ENCODE measurements around the gene SLC37A2.
"Not testable (repeated sequence)": the region's sequence is repeated elsewhere in the genome, so short reads cannot be mapped to it uniquely, and the experiment has no call there.

SLC37A2 gene

GRCh38 chr11:125083312-125084056, 20.4 kb downstream of the SLC37A2 start:
- in situ Hi-C loops (cut with MboI; ENCODE audit: low sequenced_read_pairs), result no loop called here

GRCh38 chr11:125084057-125084416, 20.9 kb downstream of the SLC37A2 start:
- in situ Hi-C loops (cut with MboI; ENCODE audit: low sequenced_read_pairs), result no loop called here

GRCh38 chr11:125084761-125085231, 21.7 kb downstream of the SLC37A2 start:
- in situ Hi-C loops (cut with MboI; ENCODE audit: low sequenced_read_pairs), result no loop called here

- in situ Hi-C loops (cut with MboI; ENCODE audit: low sequenced_read_pairs), result no loop called here
These were observed 22.4 kb downstream of the SLC37A2 start for GRCh38 chr11:125085301-125086081.

DNA sequence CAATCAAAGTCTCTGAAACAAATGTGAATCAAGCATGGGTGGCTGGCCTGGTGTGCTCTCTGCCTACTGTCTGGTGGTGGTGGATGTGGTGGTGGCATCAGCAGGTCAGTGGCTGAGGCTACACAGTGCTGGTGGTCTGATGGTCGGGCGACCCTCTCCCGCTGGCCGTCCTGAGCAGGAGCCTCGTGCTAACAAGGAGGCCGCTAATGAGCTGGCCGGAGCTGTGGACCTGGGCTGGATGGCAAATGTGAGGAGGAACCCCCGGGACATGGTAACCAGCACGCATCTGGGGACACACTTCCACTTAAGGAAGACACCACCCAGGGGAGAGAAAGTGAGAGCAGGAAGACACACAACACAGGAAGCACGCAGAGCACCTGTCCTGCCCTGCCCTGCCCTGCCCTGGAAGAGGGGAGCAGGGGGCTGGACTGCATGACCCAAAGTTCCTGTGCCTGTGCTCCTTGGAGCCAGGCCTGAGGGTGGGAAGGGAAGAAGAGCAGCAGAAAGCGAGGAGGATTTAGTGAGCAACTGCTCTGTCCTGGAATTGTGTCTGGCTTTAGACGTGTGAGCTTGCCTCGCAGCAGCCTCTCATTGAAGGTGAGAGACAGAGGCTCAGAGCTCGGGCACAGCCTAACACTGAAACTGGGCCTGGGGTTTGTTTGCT, 23.7 kb downstream of the SLC37A2 start:
- in situ Hi-C loops (cut with MboI; ENCODE audit: low sequenced_read_pairs), result no loop called here

DNA sequence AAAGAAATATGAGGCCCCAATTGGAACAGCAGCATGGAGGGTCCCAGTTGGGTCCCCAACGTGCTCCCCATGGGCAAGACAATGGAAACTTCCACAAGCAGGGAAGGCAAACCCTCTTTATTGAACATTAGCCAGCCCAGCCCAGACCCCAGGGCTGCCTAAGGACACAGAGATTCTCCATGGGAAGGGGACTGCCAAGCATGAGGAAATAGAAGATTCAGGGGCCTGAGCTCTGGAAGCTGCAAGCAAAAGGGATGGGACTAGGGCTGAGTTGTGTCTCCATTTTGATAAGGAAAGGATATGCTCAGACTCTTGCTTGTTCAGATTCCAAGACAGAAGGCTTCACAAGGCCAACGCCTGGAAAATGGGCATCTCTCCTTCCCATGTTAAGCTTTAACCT, 25.0 kb downstream of the SLC37A2 start:
- in situ Hi-C loops (cut with MboI; ENCODE audit: low sequenced_read_pairs), result no loop called here

GRCh38 chr11:125088576-125089455, 25.7 kb downstream of the SLC37A2 start:
- in situ Hi-C loops (cut with MboI; ENCODE audit: low sequenced_read_pairs), result no loop called here

- in situ Hi-C loops (cut with MboI; ENCODE audit: low sequenced_read_pairs), result not testable (repeated sequence)
These were observed 26.4 kb downstream of the SLC37A2 start for GRCh38 chr11:125089481-125089880.

- in situ Hi-C loops (cut with MboI; ENCODE audit: low sequenced_read_pairs), result not testable (repeated sequence)
These were observed 27.0 kb downstream of the SLC37A2 start for GRCh38 chr11:125090151-125090550.

DNA sequence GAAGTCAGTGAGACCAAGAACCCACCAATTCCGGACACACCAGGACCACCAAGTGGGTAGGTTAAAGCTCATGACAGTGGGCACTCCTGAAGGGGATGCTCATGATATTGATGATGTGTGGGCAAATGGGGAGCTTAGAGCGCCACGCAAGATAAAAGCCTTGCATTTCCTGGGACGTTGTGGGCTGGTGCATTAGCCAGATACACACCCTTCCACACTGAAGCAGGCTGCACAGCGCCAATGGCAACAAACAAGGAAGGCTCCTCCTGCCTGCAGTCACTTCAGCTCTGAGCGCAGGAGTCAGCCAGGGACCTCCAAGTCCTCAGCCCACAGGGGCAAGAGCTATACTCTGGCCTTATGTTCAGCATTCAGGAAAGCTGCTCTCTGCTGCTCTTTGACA, 27.7 kb downstream of the SLC37A2 start:
- in situ Hi-C loops (cut with MboI; ENCODE audit: low sequenced_read_pairs), result no loop called here

- in situ Hi-C loops (cut with MboI; ENCODE audit: low sequenced_read_pairs), result no loop called here
These were observed 28.3 kb downstream of the SLC37A2 start for GRCh38 chr11:125091247-125091876.

DNA sequence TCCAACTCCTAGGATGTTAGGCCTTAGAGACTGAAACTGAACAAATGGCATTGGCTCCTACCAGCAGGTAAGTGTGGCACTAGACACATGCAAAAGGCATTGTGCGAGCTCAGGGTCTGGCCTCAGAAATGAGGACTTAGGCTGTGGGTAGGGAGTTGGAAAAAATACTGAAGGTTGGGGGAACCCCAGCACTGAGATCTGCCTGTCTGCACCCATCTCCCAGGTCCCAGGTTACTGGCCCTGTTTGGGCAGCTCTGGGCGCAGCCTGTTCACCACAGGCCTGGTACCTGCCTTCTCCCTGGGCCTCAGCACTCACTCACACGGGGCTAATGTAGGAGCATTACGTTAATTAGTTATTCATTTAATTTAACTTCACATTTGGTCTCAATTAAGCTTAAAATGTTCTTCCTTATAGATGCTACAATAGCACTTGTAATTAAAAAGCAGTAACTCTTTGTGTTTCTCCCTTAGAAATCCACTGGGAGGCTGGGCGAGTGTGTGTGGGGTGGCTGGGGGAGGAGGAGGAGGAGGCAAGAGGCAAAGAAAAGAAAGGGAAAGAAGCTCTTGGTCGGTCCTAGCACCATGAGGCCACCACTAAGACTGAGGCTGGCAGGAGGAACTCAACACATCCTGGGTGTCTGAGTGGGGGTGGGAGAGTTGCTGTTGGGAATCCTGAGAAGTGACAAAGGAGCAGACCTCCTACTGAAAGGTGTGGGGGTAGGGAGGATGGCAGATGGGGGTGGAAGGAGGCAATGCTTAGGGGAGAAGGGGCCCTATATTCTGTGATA, 29.0 kb downstream of the SLC37A2 start:
- in situ Hi-C loops (cut with MboI; ENCODE audit: low sequenced_read_pairs), result no loop called here

DNA sequence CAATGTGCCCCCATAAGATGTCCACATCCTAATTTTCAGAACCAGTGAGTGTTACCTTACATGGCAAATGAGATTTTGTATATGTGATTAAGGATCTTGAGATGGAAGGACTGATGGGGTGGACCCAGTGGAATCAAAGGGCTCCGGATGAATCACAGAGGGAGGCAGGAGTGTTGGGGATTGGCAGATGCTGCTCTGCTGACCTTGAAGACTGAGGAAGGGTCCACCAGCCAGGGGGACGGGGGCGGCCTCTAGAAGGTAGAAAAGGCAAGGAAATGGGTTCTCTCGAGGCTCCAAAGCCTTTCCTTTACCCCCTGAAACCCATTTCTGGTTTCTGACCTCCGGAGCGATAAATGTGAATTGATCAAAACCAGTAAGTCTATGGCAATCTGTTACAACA, 29.6 kb downstream of the SLC37A2 start:
- in situ Hi-C loops (cut with MboI; ENCODE audit: low sequenced_read_pairs), result no loop called here

GRCh38 chr11:125093502-125093901, 30.4 kb downstream of the SLC37A2 start:
- in situ Hi-C loops (cut with MboI; ENCODE audit: low sequenced_read_pairs), result no loop called here

- in situ Hi-C loops (cut with MboI; ENCODE audit: low sequenced_read_pairs), result no loop called here
These were observed 31.6 kb downstream of the SLC37A2 start for GRCh38 chr11:125094731-125095130.

DNA sequence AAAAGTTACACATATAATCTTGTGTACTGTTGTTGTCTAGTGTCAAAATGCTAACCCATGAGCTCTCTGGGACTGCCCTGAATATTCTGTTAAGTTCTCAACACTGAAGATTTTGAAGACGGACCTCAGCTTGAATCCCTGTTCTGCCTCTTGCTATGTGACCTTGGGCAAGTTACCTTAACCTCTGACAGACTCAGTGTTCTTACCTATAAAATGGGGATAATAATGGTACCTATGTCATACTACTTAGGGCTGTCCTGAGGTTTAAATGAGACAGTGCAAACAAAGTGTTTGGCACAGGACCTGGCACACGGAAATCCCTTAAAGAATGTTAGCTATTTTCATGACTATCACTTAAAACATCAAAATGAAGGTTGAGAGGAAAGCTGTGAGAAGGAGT, 37.0 kb downstream of the SLC37A2 start:
- in situ Hi-C loops (cut with MboI; ENCODE audit: low sequenced_read_pairs), result no loop called here

DNA sequence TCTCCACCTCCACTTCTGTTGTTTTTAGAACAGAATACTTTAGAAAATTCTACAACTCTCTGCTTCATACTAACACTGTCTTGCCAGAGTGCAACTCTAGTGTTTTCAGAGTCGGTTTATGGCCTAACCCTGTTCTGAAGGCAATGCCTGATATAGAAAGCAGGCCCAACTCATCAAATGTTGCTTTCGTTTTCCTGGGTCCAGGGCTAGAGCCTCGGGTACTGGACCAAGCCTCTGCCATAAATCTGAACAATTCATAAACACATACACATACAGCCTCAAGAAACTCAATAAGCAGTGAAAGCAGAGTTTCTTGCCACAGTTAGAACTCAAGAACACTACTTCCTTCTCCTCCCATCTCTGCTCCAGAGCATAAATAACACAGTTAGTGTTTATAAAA, 38.5 kb downstream of the SLC37A2 start:
- in situ Hi-C loops (cut with MboI; ENCODE audit: low sequenced_read_pairs), result no loop called here

DNA sequence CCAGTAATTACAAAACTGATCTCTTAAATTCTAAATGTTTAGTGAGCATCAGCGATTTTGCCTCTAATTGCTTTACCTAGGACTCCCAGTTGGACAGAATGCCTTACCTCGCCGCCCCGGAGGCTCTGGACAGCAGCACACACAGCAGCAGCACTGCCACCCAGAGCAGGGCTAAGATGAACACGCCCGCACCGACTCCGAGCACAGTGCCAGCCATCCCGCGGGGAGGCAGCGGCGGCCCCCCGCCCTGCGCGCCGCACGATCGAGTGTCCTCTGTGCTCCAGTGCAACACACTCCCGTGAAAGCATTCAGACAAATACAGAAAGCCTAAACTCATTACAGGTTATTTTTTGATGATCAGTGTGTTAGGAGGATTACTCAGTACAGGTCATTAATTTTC, 38.9 kb downstream of the SLC37A2 start:
- in situ Hi-C loops (cut with MboI; ENCODE audit: low sequenced_read_pairs), result no loop called here

DNA sequence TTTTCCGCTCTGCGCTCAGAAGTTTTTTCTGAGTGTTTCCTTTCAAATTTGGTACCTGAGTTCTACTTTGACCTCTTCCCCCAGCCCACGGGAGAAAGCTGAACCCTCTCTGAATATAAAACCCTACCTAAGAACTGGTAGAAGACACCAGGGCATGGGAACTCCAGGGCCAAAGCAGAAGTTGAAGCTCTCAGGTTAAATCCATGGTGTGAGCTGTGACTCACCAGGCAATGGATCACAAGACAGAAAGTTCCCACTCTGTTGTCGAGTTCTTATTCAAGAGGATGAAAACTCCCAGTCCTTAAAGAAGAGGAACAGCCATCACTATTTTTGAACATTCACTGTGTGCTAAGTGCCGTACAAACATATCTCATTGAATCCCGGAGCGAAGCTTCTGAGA, 39.4 kb downstream of the SLC37A2 start:
- in situ Hi-C loops (cut with MboI; ENCODE audit: low sequenced_read_pairs), result no loop called here

GRCh38 chr11:125105926-125106325, 42.8 kb downstream of the SLC37A2 start:
- in situ Hi-C loops (cut with MboI; ENCODE audit: low sequenced_read_pairs), result no loop called here

Measured in HL-60/S4 treated with retinoic acid at 250 ng/mL for 4 days and 3 days (cell line).